Body of pancreas (tissue), 4 donors: ENCODE results near the gene HENMT1.

Experiments
- POLR2A ChIP-seq, 3 donors: fragments of 450-650 bp; IDR thresholded peaks; one replicate each; pipeline ENCODE4 v1.6.1; 2016; ENCODE audit warnings: antibody characterized with exemption in 3 of 3, mild to moderate bottlenecking in 2 of 3
- TF ChIP-seq, protein P1 (sequence below), 7 experiments: fragments of 450-650 bp in 4 of 7; fragments of 200-600 bp in 3 of 7; sonication (generic) in 3 of 7; IDR thresholded peaks; one replicate each; pipeline ENCODE4 v1.5.1; 2016 to 2019; ENCODE audit warnings: antibody characterized with exemption in 7 of 7

DNA sequence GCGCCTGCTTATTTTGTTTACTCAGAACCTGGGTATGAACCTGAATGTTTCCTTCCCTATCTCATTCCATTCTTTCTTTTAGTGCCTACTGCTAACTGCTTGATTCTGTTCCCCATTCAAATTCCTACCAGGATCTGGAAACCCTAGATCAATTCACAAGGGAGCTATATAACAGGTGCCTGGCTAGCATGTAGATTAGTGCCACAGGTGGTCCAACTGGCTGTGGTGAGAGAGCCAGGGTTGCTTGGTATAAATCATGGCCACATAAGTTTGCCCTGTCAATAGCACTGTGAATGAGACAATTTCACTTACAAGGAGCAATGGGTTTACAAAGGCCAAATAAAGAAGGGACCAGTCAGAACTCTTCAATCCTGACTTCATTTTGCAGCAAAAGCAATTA lies 24.6 kb upstream of the HENMT1 start:
- no peak for TF ChIP-seq POLR2A (IDR thresholded peaks at IDR 0.05)
- TF ChIP-seq, protein P1, sequence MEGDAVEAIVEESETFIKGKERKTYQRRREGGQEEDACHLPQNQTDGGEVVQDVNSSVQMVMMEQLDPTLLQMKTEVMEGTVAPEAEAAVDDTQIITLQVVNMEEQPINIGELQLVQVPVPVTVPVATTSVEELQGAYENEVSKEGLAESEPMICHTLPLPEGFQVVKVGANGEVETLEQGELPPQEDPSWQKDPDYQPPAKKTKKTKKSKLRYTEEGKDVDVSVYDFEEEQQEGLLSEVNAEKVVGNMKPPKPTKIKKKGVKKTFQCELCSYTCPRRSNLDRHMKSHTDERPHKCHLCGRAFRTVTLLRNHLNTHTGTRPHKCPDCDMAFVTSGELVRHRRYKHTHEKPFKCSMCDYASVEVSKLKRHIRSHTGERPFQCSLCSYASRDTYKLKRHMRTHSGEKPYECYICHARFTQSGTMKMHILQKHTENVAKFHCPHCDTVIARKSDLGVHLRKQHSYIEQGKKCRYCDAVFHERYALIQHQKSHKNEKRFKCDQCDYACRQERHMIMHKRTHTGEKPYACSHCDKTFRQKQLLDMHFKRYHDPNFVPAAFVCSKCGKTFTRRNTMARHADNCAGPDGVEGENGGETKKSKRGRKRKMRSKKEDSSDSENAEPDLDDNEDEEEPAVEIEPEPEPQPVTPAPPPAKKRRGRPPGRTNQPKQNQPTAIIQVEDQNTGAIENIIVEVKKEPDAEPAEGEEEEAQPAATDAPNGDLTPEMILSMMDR (IDR thresholded peaks at IDR 0.05) = no peak
